ENCODE measurements around the gene ATP1A4. TPM values are rescaled to one million over a fixed set of nuclear protein-coding genes. Genes with fewer than 3 reads are reported as not detected.

The ATP1A4 gene
- total RNA-seq, 1 donor from 2014 or later: not detected

DNA sequence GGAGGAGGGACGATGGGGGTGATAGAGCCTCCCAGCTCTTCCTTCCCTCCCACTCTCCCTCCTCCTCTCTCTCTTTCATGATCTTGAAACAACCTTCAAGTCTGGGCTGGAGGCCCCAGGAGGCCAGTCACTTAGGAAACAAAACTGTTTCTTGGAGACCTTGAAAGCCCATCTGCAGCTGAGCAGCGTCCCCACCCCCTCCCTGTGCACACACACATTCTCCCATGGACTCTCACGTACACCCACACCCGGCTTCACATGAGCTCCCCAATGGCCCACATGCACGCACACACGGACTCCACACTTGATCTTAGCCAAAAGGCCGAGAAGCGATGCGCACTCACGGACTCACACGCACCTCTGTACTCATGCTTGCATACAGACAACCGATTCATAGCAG lies 39.0 kb upstream of the ATP1A4 start:
- Mint-ChIP-seq H3K9me3 (ENCODE audit: unreplicated experiment) (no peaks in the 10 kb centered on the region), H3K27me3 (ENCODE audit: unreplicated experiment) (peaks cover 53% of the 10 kb centered on the region), H3K27ac (ENCODE audit: unreplicated experiment) (no peak overlapping the region), H3K4me3 (ENCODE audit: unreplicated experiment) (no peak overlapping the region), H3K36me3 (ENCODE audit: unreplicated experiment) (no peaks in the 10 kb centered on the region), H3K4me1 (ENCODE audit: unreplicated experiment) (peaks cover 51% of the 10 kb centered on the region)
- DNase-seq (ENCODE audit: extremely low spot score, unreplicated experiment): no peak
- no peak for TF ChIP-seq CTCF (IDR thresholded peaks at IDR 0.05)

DNA sequence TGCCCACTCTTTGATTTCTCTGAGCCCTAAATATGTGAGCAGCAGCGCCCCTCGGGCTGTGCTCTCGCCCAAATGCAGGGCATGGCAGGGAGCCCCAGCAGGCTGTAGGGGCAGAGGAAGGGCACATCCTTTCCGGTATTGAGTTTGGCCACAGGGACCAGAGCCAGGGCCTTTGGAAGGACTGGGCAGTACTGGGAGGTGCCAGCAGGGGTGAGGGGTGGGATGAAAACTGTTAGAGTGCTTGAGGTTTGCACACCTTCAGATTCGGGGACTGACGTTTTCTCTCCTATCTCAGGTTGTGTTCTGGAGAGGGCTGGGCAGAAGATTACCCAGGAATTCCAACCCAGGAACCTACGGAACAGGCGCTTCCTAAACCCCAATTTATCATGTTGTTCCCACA lies 38.0 kb upstream of the ATP1A4 start:
- TF ChIP-seq CTCF (IDR thresholded peaks at IDR 0.05): no peak
- Mint-ChIP-seq H3K4me1 (ENCODE audit: unreplicated experiment) (peaks cover 57% of the 10 kb centered on the region), H3K27ac (ENCODE audit: unreplicated experiment) (no peak overlapping the region)

GRCh38 chr1:160114085-160114484 lies 37.3 kb upstream of the ATP1A4 start:
- H3K27me3 Mint-ChIP-seq (ENCODE audit: unreplicated experiment): peaks cover 59% of the 10 kb centered on the region
- no peaks in the 10 kb centered on the region for H3K9me3 Mint-ChIP-seq (ENCODE audit: unreplicated experiment)
- no peak for TF ChIP-seq CTCF (IDR thresholded peaks at IDR 0.05)
- no peaks in the 10 kb centered on the region for H3K36me3 Mint-ChIP-seq (ENCODE audit: unreplicated experiment)
- H3K4me3 Mint-ChIP-seq (ENCODE audit: unreplicated experiment): no peak overlapping the region
- H3K27ac Mint-ChIP-seq (ENCODE audit: unreplicated experiment): no peak overlapping the region
- peaks cover 51% of the 10 kb centered on the region for H3K4me1 Mint-ChIP-seq (ENCODE audit: unreplicated experiment)
- DNase-seq (ENCODE audit: extremely low spot score, unreplicated experiment): no peak

More for the DNA sequence above, 38.0 kb upstream of the ATP1A4 start:
- DNase-seq (ENCODE audit: extremely low spot score, unreplicated experiment): no peak
- Mint-ChIP-seq H3K9me3 (ENCODE audit: unreplicated experiment) (no peaks in the 10 kb centered on the region), H3K36me3 (ENCODE audit: unreplicated experiment) (no peaks in the 10 kb centered on the region), H3K27me3 (ENCODE audit: unreplicated experiment) (peaks cover 61% of the 10 kb centered on the region), H3K4me3 (ENCODE audit: unreplicated experiment) (no peak overlapping the region)

GRCh38 chr1:160115545-160116282 lies 35.7 kb upstream of the ATP1A4 start, which contains the start of gene ATP1A2:
Gene ATP1A2, plus strand, starts transcription at chr1:160115759. Its CDS starts 103 bp downstream, at chr1:160115862.
- peaks cover 36% of the 10 kb centered on the region for H3K4me1 Mint-ChIP-seq (ENCODE audit: unreplicated experiment)
- no peaks in the 10 kb centered on the region for H3K36me3 Mint-ChIP-seq (ENCODE audit: unreplicated experiment)
- peak within 1 kb of the TSS; percentile 18 for H3K4me3 Mint-ChIP-seq (ENCODE audit: unreplicated experiment)
- no peak for DNase-seq (ENCODE audit: extremely low spot score, unreplicated experiment)
- no peak for TF ChIP-seq CTCF (IDR thresholded peaks at IDR 0.05)
- H3K9me3 Mint-ChIP-seq (ENCODE audit: unreplicated experiment): no peaks in the 10 kb centered on the region
- peaks cover 50% of the 10 kb centered on the region for H3K27me3 Mint-ChIP-seq (ENCODE audit: unreplicated experiment)
- H3K27ac Mint-ChIP-seq (ENCODE audit: unreplicated experiment): no peak within 1 kb of the TSS

- no peak for TF ChIP-seq CTCF (IDR thresholded peaks at IDR 0.05)
These were observed 34.9 kb upstream of the ATP1A4 start for GRCh38 chr1:160116283-160117147.

More at GRCh38 chr1:160116283-160117147, 34.9 kb upstream of the ATP1A4 start:
- peaks cover 35% of the 10 kb centered on the region for H3K4me1 Mint-ChIP-seq (ENCODE audit: unreplicated experiment)
- peaks cover 48% of the 10 kb centered on the region for H3K27me3 Mint-ChIP-seq (ENCODE audit: unreplicated experiment)
- H3K27ac Mint-ChIP-seq (ENCODE audit: unreplicated experiment): no peak overlapping the region
- H3K9me3 Mint-ChIP-seq (ENCODE audit: unreplicated experiment): no peaks in the 10 kb centered on the region
- peak overlapping the region; percentile 14 for H3K4me3 Mint-ChIP-seq (ENCODE audit: unreplicated experiment)
- H3K36me3 Mint-ChIP-seq (ENCODE audit: unreplicated experiment): no peaks in the 10 kb centered on the region
- no peak for DNase-seq (ENCODE audit: extremely low spot score, unreplicated experiment)
